HCT116 (cell line): ENCODE results near the gene BPTF. TPM values are rescaled to one million over a fixed set of nuclear protein-coding genes. Genes with fewer than 3 reads are reported as not detected.

Experiments used
- ATAC-seq: fragments of 200-7000 bp; cut with Tn5 transposase; 2 replicates; pipeline ENCODE4 v1.9.1; 2020; ENCODE audit warnings: mild to moderate bottlenecking, moderate library complexity
- BruUV-seq: library from RNA; stranded (reverse); fragments of 400-500 nt; replicated peaks from 2 replicates; lab custom pipeline; 2021; lab: Mats Ljungman, UMichigan
- CTCF ChIA-PET: fragments of 300-600 bp; sonication (Branson Sonifier 250); formaldehyde crosslinking; loops from one replicate; lab custom pipeline; 2021; ENCODE audit warnings: antibody characterized with exemption; lab: Charles Lee
- POLR2A ChIA-PET: fragments of 300-600, 350-600 bp; sonication (Branson Sonifier 250); formaldehyde crosslinking; loops from one replicate; lab custom pipeline; 2021; ENCODE audit warnings: antibody characterized with exemption; lab: Charles Lee
- RAD21 ChIA-PET, 2 experiments: fragments of 300-600 bp; sonication (Branson Sonifier 250); formaldehyde crosslinking; loops; one replicate each; lab custom pipeline; 2023; ENCODE audit warnings: low total read pairs in 2 of 2; ENCODE audit not compliant: uncharacterized antibody in 2 of 2, unreplicated experiment in 2 of 2, low non-redundant PET in 1 of 2; lab: Charles Lee
- DNase-seq: peaks from one replicate; pipeline ENCODE4 v3.0.0-alpha.2; 2010; ENCODE audit warnings: low read depth, low spot score
- H2AFZ ChIP-seq: fragments of 200-600 bp; shearing (Covaris generic), sonication (generic); 2 replicates; pipeline ENCODE4 v1.6.1; 2017; ENCODE audit warnings: low read depth, mixed run types, mixed read lengths, antibody characterized with exemption, low read length; ENCODE audit not compliant: poor library complexity, severe bottlenecking
- H3K27ac ChIP-seq: 2 replicates; pipeline ENCODE4 v1.5.1; 2012; ENCODE audit warnings: low read depth, low read length
- H3K27me3 ChIP-seq: fragments of 200-600 bp; sonication (generic); 2 replicates; pipeline ENCODE4 v1.6.1; 2016; ENCODE audit warnings: mixed run types, low read length, mixed read lengths; ENCODE audit not compliant: insufficient read depth
- H3K36me3 ChIP-seq, 2 experiments: fragments of 200-500 bp in 1 of 2; fragments of 200-600 bp in 1 of 2; sonication (Bioruptor generic) in 1 of 2; sonication (generic) in 1 of 2; 2 replicates each; pipeline versions ENCODE4 v1.5.1 to v1.6.1; 2014 to 2016; ENCODE audit warnings: low read length in 2 of 2, inconsistent platforms in 1 of 2, mixed read lengths in 1 of 2, mixed run types in 1 of 2; ENCODE audit not compliant: insufficient read depth in 2 of 2, control insufficient read depth in 1 of 2
- H3K4me1 ChIP-seq, 2 experiments: fragments of 200-600 bp in 1 of 2; sonication (generic) in 1 of 2; 2 replicates each; pipeline versions ENCODE4 v1.5.1 to v1.6.1; 2012 to 2017; ENCODE audit warnings: low read length in 2 of 2, inconsistent platforms in 1 of 2, mild to moderate bottlenecking in 1 of 2, mixed read lengths in 1 of 2, mixed run types in 1 of 2, moderate library complexity in 1 of 2; ENCODE audit not compliant: insufficient read depth in 2 of 2, control insufficient read depth in 1 of 2
- H3K4me2 ChIP-seq: fragments of 200-600 bp; sonication (generic); 2 replicates; pipeline ENCODE4 v1.6.1; 2017; ENCODE audit warnings: mixed run types, low read length, mixed read lengths
- H3K4me3 ChIP-seq, 2 experiments: fragments of 200-600 bp in 1 of 2; sonication (generic) in 1 of 2; replicated peaks in 1 of 2; 2 replicates each; pipeline ENCODE4 v1.5.1; 2011 to 2016; ENCODE audit warnings: low read length in 2 of 2, control low read depth in 1 of 2, low read depth in 1 of 2, mild to moderate bottlenecking in 1 of 2, mixed read lengths in 1 of 2, mixed run types in 1 of 2
- H3K79me2 ChIP-seq: fragments of 200-600 bp; sonication (generic); 2 replicates; pipeline ENCODE4 v1.6.1; 2017; ENCODE audit warnings: mild to moderate bottlenecking, mixed run types, low read length, moderate library complexity, mixed read lengths; ENCODE audit not compliant: insufficient read depth
- H3K9ac ChIP-seq: fragments of 200-600 bp; sonication (generic); 2 replicates; pipeline ENCODE4 v1.6.1; 2016; ENCODE audit warnings: low read length, mixed read lengths
- H3K9me2 ChIP-seq: fragments of 200-600 bp; sonication (generic), shearing (Covaris generic); 2 replicates; pipeline ENCODE4 v1.6.1; 2017; ENCODE audit warnings: mixed run types, mild to moderate bottlenecking, moderate library complexity; ENCODE audit not compliant: insufficient read depth
- H3K9me3 ChIP-seq, 2 experiments: fragments of 200-500 bp in 1 of 2; fragments of 200-600 bp in 1 of 2; sonication (Bioruptor generic) in 1 of 2; sonication (generic) in 1 of 2; 2 replicates each; pipeline ENCODE4 v1.6.1; 2014 to 2017; ENCODE audit warnings: low read length in 2 of 2, mixed read lengths in 2 of 2, inconsistent platforms in 1 of 2, low read depth in 1 of 2, mild to moderate bottlenecking in 1 of 2, mixed run types in 1 of 2, moderate library complexity in 1 of 2; ENCODE audit not compliant: control insufficient read depth in 1 of 2, insufficient read depth in 1 of 2
- H4K20me1 ChIP-seq: fragments of 200-600 bp; sonication (generic), shearing (Covaris generic); 2 replicates; pipeline ENCODE4 v1.6.1; 2017; ENCODE audit warnings: mixed run types, mild to moderate bottlenecking, moderate library complexity; ENCODE audit not compliant: insufficient read depth
- CEBPB ChIP-seq: IDR thresholded peaks from 2 replicates; pipeline ENCODE4 v1.6.1; 2012; ENCODE audit warnings: low read depth
- ELF1 ChIP-seq: IDR thresholded peaks from 2 replicates; pipeline ENCODE4 v1.6.1; 2012; ENCODE audit warnings: low read depth, borderline replicate concordance
- EZH2 ChIP-seq: fragments of 200-600 bp; sonication (generic); IDR thresholded peaks from 2 replicates; pipeline ENCODE4 v1.6.1; 2017; ENCODE audit warnings: antibody characterized with exemption, mixed run types
- RAD21 ChIP-seq: IDR thresholded peaks from 2 replicates; pipeline ENCODE4 v1.6.1; 2012; ENCODE audit warnings: low read depth, mild to moderate bottlenecking
- YY1 ChIP-seq: IDR thresholded peaks from 2 replicates; pipeline ENCODE4 v1.6.1; 2011; ENCODE audit warnings: low read length, low read depth, moderate library complexity, mild to moderate bottlenecking; ENCODE audit not compliant: insufficient replicate concordance; ENCODE audit errors: extremely low read depth
- intact Hi-C: fragments of 100-400 bp; cut with micrococcal nuclease; formaldehyde crosslinking; loops from 2 replicates; pipeline ENCODE4 v1.10.0; 2022
- total RNA-seq: library from RNA; stranded (reverse); gene quantifications from one replicate; pipeline ENCODE4 v1.2.1, GENCODE V29; 2021; ENCODE audit not compliant: unreplicated experiment

Gene BPTF
- total RNA-seq, 1 experiment from 2014 or later: 114 TPM

DNA sequence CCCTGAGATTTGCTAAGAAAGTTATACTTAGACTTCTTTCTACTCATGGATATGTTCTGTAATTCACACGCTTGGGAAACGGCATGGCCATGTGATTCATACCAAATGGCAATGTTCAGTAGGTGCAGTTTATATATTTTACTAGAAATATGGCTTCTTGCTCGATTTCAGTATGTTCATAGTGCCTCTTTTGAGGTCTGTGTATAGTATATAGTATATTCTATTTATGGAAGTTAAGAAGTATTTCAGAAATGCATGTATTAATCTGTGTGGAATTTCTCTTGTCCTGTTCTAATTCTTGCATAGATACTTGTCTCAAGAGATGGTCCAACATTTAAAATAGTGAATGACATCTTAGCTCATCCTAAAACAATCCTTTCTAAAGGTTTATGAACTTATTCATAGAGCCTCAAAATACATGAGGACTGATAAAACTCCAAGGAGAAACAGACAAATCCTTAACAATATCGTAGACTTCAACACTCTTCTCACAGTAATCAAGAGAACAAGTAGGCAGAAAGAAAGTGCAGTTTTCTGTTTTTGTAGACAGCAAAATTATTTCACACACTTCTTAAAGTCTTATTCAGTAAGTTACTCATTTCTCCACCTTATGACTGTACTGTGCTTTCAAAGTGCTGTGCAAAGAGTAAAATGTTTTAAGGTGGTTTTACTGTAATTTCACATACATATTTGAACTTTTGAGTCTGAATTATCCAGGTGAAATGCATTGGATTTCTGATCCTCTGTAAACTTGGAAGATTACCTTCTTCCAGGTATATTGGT lies 11.1 kb downstream of the BPTF start:
- H3K36me3 ChIP-seq: 0 out of 4 replicates have a peak, but pooled peaks cover 0 to 2% of the 10 kb centered on the region in 2 experiments
- no peak overlapping the region for H3K9ac ChIP-seq
- H3K27ac ChIP-seq: no peak overlapping the region
- no peaks in the 10 kb centered on the region for H3K9me2 ChIP-seq
- DNase-seq: no peak
- peaks cover 31% of the 10 kb centered on the region for H4K20me1 ChIP-seq
- no peak overlapping the region for H2AFZ ChIP-seq
- peaks cover 97% of the 10 kb centered on the region for H3K79me2 ChIP-seq
- ChIA-PET RAD21 (no interaction called here), CTCF (no interaction called here), POLR2A (no interaction called here)
- peaks cover 0 to 11% of the 10 kb centered on the region in 2 experiments; a peak in 3 of 4 replicates for H3K4me1 ChIP-seq
- no peaks in the 10 kb centered on the region for H3K9me3 ChIP-seq
- intact Hi-C loops: no loop called here
- TF ChIP-seq YY1: no peak
- TF ChIP-seq RAD21: no peak
- TF ChIP-seq EZH2: no peak
- TF ChIP-seq CEBPB: no peak
- no TSS peak for BruUV-seq
- no peak overlapping the region for H3K4me3 ChIP-seq
- no peak overlapping the region; the same call in 1 of the 2 replicates for H3K4me2 ChIP-seq
- ATAC-seq: no peak
- H3K27me3 ChIP-seq: no peaks in the 10 kb centered on the region

DNA sequence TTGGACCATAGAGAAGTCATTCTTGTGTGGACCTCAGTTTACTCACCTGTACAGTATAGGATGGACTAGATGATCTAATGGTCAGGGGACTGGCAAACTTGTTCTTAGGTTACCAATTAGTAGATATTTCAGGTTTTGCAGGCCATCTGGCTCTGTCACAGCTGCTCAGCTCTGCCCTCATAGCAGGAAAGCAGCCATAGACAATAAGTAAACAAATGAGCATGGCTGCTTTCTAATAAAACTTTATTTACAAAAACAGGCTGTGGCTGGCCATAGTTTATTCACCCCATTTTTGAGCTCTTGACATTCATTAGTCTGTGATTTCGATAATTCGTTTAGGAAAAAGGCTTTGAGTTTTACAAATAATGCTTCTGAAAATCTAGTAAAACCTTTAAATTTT lies 12.7 kb downstream of the BPTF start:
- 0 out of 4 replicates have a peak, but pooled peaks cover 0 to 2% of the 10 kb centered on the region in 2 experiments for H3K36me3 ChIP-seq
- no peak overlapping the region for H3K9ac ChIP-seq
- intact Hi-C loops: no loop called here
- no peak overlapping the region for H3K4me2 ChIP-seq
- H3K4me3 ChIP-seq: no peak overlapping the region
- RAD21 ChIA-PET: no interaction called here
- CTCF ChIA-PET: no interaction called here
- no peak for TF ChIP-seq YY1
- no peak for TF ChIP-seq ELF1
- no peak for TF ChIP-seq EZH2
- H3K4me1 ChIP-seq: peaks cover 0 to 11% of the 10 kb centered on the region in 2 experiments; a peak in 3 of 4 replicates
- BruUV-seq: no TSS peak
- POLR2A ChIA-PET: no interaction called here
- H3K27me3 ChIP-seq: no peaks in the 10 kb centered on the region
- H3K27ac ChIP-seq: no peak overlapping the region
- no peaks in the 10 kb centered on the region for H3K9me2 ChIP-seq
- no peaks in the 10 kb centered on the region for H3K9me3 ChIP-seq
- peaks cover 99% of the 10 kb centered on the region for H3K79me2 ChIP-seq
- DNase-seq (no peak), ATAC-seq (no peak)
- no peak overlapping the region for H2AFZ ChIP-seq
- peaks cover 34% of the 10 kb centered on the region for H4K20me1 ChIP-seq
